Thyroid gland (tissue), 4 donors: ENCODE measurements around the gene RETN.

Experiments used
- POLR2A ChIP-seq, 2 donors: fragments of 450-650 bp; IDR thresholded peaks; one replicate each; pipeline ENCODE4 v1.6.1; 2017; ENCODE audit warnings: antibody characterized with exemption in 2 of 2, mild to moderate bottlenecking in 2 of 2, moderate library complexity in 1 of 2
- TF ChIP-seq, protein P1 (sequence below), 6 experiments: fragments of 200-600 bp in 3 of 6; fragments of 450-650 bp in 3 of 6; sonication (generic) in 3 of 6; IDR thresholded peaks; one replicate each; pipeline ENCODE4 v1.5.1; 2016 to 2019; ENCODE audit warnings: antibody characterized with exemption in 6 of 6, mild to moderate bottlenecking in 2 of 6, inconsistent platforms in 1 of 6, moderate library complexity in 1 of 6

DNA sequence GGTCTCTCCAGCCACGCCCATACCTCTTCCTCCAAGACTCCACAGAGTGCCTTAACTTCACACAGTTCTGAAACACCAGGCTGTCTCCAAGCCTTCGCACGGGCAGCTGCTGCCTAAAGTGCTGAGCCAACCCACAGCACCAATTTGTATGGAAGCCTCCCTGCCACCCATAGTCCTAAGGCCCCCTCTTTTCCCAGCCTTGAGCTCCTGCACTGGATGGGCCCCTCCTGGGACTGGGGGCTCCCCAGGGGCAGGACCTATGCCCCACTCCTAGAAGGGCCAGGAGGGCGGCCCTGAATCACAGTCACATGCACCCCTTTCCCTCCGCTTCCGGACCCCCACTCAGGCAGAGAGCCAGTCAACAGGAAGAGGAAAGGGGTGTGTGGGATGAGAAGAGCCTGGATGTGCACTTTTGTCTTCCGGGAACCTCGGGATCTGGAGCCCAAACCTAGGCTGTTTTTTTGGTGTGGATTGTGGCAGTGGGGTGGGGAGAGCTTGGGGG lies 38.2 kb downstream of the RETN start:
- TF ChIP-seq, protein P1, sequence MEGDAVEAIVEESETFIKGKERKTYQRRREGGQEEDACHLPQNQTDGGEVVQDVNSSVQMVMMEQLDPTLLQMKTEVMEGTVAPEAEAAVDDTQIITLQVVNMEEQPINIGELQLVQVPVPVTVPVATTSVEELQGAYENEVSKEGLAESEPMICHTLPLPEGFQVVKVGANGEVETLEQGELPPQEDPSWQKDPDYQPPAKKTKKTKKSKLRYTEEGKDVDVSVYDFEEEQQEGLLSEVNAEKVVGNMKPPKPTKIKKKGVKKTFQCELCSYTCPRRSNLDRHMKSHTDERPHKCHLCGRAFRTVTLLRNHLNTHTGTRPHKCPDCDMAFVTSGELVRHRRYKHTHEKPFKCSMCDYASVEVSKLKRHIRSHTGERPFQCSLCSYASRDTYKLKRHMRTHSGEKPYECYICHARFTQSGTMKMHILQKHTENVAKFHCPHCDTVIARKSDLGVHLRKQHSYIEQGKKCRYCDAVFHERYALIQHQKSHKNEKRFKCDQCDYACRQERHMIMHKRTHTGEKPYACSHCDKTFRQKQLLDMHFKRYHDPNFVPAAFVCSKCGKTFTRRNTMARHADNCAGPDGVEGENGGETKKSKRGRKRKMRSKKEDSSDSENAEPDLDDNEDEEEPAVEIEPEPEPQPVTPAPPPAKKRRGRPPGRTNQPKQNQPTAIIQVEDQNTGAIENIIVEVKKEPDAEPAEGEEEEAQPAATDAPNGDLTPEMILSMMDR (IDR thresholded peaks at IDR 0.05): no peak
- no peak for TF ChIP-seq POLR2A (IDR thresholded peaks at IDR 0.05)
